IgD-negative memory B cell (primary cell): Measurements from ENCODE around the gene BSG. TPM values are rescaled to one million over a fixed set of nuclear protein-coding genes. Genes with fewer than 3 reads are reported as not detected.

Experiments
- H3K27ac Mint-ChIP-seq, 3 donors: one replicate each; pipeline ENCODE4 v1.8.0; 2020 to 2022; ENCODE audit warnings: mild to moderate bottlenecking in 3 of 3, mixed read lengths in 3 of 3, moderate library complexity in 1 of 3
- H3K27me3 Mint-ChIP-seq: one replicate; pipeline ENCODE4 v1.8.0; 2021; ENCODE audit warnings: mixed read lengths
- H3K36me3 Mint-ChIP-seq: one replicate; pipeline ENCODE4 v1.8.0; 2020; ENCODE audit warnings: mild to moderate bottlenecking, mixed read lengths
- H3K4me1 Mint-ChIP-seq, 3 donors: one replicate each; pipeline ENCODE4 v1.8.0; 2020 to 2022; ENCODE audit warnings: mixed read lengths in 3 of 3, mild to moderate bottlenecking in 1 of 3
- H3K4me3 Mint-ChIP-seq, 4 donors: one replicate each; pipeline ENCODE4 v1.8.0; 2020 to 2022; ENCODE audit warnings: mild to moderate bottlenecking in 4 of 4, mixed read lengths in 4 of 4, moderate library complexity in 3 of 4
- H3K9me3 Mint-ChIP-seq, 3 donors: one replicate each; pipeline ENCODE4 v1.8.0; 2020 to 2021; ENCODE audit warnings: mixed read lengths in 3 of 3, mild to moderate bottlenecking in 1 of 3
- polyA plus RNA-seq: library from polyadenylated mRNA; unstranded; fragments of 300-500 nt; fragmentation: Illumina TruSeq; gene quantifications from one replicate; pipeline ENCODE4 v1.2.3, GENCODE V29; 2021

BSG gene
- polyA plus RNA-seq, 1 donor from 2014 or later, result 287 TPM

- Mint-ChIP-seq H3K4me1 (no peaks in the 10 kb centered on the region), H3K36me3 (no peaks in the 10 kb centered on the region), H3K27me3 (peaks cover 3% of the 10 kb centered on the region), H3K9me3 (no peaks in the 10 kb centered on the region), H3K4me3 (no peak overlapping the region), H3K27ac (no peak overlapping the region)
Observed at GRCh38 chr19:548886-549830, 23.2 kb upstream of the BSG start.

DNA sequence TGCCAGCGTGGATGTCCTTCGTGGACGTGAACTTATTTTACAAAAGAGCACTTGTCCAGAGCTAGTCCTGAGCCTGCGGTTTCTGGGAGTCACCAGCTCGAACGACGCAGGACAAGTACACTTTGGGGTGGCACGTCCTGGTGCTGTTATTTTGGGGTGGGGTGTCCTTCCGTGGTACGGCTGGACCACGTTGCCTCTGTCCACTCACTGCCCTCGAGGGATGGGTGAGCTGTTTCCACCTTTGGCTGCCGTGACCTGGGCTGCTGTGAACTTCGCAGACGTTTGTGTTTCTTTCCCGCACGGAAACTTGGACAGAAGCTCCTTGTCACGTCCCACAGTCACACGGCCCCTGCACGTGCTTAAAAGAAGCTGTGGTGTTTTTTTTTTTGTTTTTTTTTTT lies 17.6 kb upstream of the BSG start:
- Mint-ChIP-seq H3K4me3 (peak overlapping the region in 1 of 4 donors; percentile 72), H3K36me3 (no peaks in the 10 kb centered on the region), H3K27me3 (peaks cover 7% of the 10 kb centered on the region), H3K4me1 (no peaks in the 10 kb centered on the region), H3K9me3 (no peaks in the 10 kb centered on the region), H3K27ac (no peak overlapping the region)

DNA sequence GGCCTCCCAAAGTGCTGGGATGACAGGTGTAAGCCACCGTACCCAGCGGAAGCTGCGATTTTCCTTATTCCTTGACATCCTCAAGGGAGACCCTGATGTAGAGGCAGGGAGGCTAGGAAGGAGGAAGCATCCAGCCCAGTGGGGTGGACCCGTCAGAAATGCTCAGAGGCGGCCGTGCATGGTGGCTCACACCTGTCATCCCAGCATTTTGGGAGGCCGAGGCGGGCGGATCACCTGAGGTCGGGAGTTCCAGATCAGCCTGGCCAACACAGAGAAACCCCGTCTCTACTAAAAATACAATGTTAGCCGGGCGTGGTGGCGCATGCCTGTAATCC lies 17.0 kb upstream of the BSG start:
- no peaks in the 10 kb centered on the region for H3K9me3 Mint-ChIP-seq
- H3K4me1 Mint-ChIP-seq, result no peaks in the 10 kb centered on the region
- H3K4me3 Mint-ChIP-seq, result peak overlapping the region in 1 of 4 donors; percentile 3

GRCh38 chr19:556611-557382 lies 15.6 kb upstream of the BSG start:
- H3K9me3 Mint-ChIP-seq, result no peaks in the 10 kb centered on the region

More for the DNA sequence above, 17.0 kb upstream of the BSG start:
- H3K36me3 Mint-ChIP-seq, result no peaks in the 10 kb centered on the region
- no peak overlapping the region for H3K27ac Mint-ChIP-seq
- H3K27me3 Mint-ChIP-seq, result peaks cover 7% of the 10 kb centered on the region

GRCh38 chr19:558770-559439 lies 13.5 kb upstream of the BSG start:
- H3K27me3 Mint-ChIP-seq, result peaks cover 3% of the 10 kb centered on the region
- H3K36me3 Mint-ChIP-seq, result no peaks in the 10 kb centered on the region
- H3K4me1 Mint-ChIP-seq, result no peaks in the 10 kb centered on the region
- H3K4me3 Mint-ChIP-seq, result peak overlapping the region in 1 of 4 donors; percentile 8
- no peaks in the 10 kb centered on the region for H3K9me3 Mint-ChIP-seq
- no peak overlapping the region for H3K27ac Mint-ChIP-seq

More at GRCh38 chr19:556611-557382, 15.6 kb upstream of the BSG start:
- Mint-ChIP-seq H3K27me3 (peaks cover 7% of the 10 kb centered on the region), H3K27ac (no peak overlapping the region), H3K4me3 (no peak overlapping the region), H3K4me1 (no peaks in the 10 kb centered on the region), H3K36me3 (no peaks in the 10 kb centered on the region)

- Mint-ChIP-seq H3K27me3 (peaks cover 3% of the 10 kb centered on the region), H3K27ac (no peak overlapping the region), H3K9me3 (no peaks in the 10 kb centered on the region), H3K4me1 (no peaks in the 10 kb centered on the region), H3K4me3 (no peak overlapping the region), H3K36me3 (no peaks in the 10 kb centered on the region)
Observed at GRCh38 chr19:560121-560520, 12.3 kb upstream of the BSG start.

DNA sequence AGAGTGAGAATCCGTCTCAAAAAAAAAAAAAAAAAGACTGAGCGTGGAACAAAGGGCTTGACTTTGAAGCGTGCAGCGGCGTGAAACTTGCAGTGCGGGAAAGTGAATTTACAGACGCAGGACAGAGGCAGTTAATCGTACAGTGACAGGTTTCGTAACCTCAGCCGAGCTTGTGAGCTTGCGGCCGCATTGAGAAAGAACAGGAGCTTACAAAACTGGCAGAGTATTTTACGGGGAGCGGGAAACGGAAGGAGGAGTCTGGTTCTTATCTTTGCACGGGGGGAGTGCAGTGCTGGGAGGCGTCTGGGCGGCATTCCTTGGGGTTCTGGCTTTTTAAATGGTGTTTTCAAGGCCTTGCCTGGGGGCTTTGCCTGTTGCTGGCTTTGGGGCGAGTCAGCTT lies 6.0 kb upstream of the BSG start:
- no peaks in the 10 kb centered on the region for H3K9me3 Mint-ChIP-seq
- peak overlapping the region in 1 of 4 donors; percentile 59 for H3K4me3 Mint-ChIP-seq
- no peaks in the 10 kb centered on the region for H3K36me3 Mint-ChIP-seq
- no peaks in the 10 kb centered on the region for H3K27me3 Mint-ChIP-seq
- peak overlapping the region in 2 of 3 donors; percentile 46 to 88 for H3K27ac Mint-ChIP-seq
- H3K4me1 Mint-ChIP-seq, result peaks cover 4 to 7% (median 7%) of the 10 kb centered on the region in 3 donors

GRCh38 chr19:566844-567243 lies 5.6 kb upstream of the BSG start:
- Mint-ChIP-seq H3K27me3 (no peaks in the 10 kb centered on the region), H3K27ac (peak overlapping the region in 2 of 3 donors; percentile 46 to 88), H3K4me3 (peak overlapping the region in 1 of 4 donors; percentile 59)

GRCh38 chr19:567296-567900 lies 5.0 kb upstream of the BSG start:
- no peaks in the 10 kb centered on the region for H3K27me3 Mint-ChIP-seq
- peak overlapping the region in 1 of 4 donors; percentile 59 for H3K4me3 Mint-ChIP-seq
- H3K9me3 Mint-ChIP-seq, result no peaks in the 10 kb centered on the region
- H3K36me3 Mint-ChIP-seq, result no peaks in the 10 kb centered on the region
- peak overlapping the region in 1 of 3 donors; percentile 88 for H3K27ac Mint-ChIP-seq
- peaks cover 4 to 7% (median 7%) of the 10 kb centered on the region in 3 donors for H3K4me1 Mint-ChIP-seq

More at GRCh38 chr19:566844-567243, 5.6 kb upstream of the BSG start:
- Mint-ChIP-seq H3K36me3 (no peaks in the 10 kb centered on the region), H3K4me1 (peaks cover 4 to 7% (median 7%) of the 10 kb centered on the region in 3 donors), H3K9me3 (no peaks in the 10 kb centered on the region)

- H3K27me3 Mint-ChIP-seq, result no peaks in the 10 kb centered on the region
- H3K4me1 Mint-ChIP-seq, result peaks cover 15 to 18% (median 17%) of the 10 kb centered on the region in 3 donors
- peak overlapping the region in 2 of 3 donors; percentile 92 to 97 for H3K27ac Mint-ChIP-seq
- no peaks in the 10 kb centered on the region for H3K36me3 Mint-ChIP-seq
- no peaks in the 10 kb centered on the region for H3K9me3 Mint-ChIP-seq
- H3K4me3 Mint-ChIP-seq, result peak overlapping the region; percentile 17 to 94 (median 74)
Observed at GRCh38 chr19:570251-570686, 2.1 kb upstream of the BSG start.

DNA sequence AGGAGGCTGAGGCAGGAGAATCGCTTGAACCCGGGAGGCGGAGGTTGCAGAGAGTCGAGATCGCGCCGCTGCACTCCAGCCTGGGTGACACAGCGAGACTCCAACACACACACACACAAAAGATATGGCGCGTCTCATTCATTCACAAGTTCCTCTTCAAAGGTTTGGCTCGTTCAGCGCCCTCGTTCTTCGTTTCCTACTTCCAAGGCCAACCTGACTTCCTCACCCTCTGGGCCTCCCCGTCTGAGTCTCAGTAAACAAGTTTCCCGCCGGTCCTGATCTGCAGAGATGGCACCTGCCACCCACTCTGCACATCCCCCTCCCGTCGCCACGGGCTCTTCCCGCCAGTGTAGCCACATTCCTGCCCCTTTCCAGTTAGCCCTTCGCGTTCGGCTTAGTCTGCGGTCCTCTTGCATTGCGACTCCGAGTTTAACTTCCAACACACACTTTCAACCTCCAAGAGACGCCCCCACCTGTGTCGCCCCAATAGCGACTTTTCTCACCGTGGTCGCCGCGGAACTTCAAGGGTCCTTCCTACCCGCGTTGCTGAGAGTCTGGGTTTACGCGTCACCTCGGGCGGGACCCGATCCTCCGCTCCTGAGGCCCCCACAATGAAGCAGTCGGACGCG lies 1.3 kb upstream of the BSG start:
- Mint-ChIP-seq H3K4me1 (peaks cover 15 to 18% (median 17%) of the 10 kb centered on the region in 3 donors), H3K36me3 (no peaks in the 10 kb centered on the region), H3K27ac (peak overlapping the region; percentile 88 to 98 (median 97)), H3K9me3 (no peaks in the 10 kb centered on the region), H3K27me3 (no peaks in the 10 kb centered on the region), H3K4me3 (peak overlapping the region; percentile 81 to 100 (median 94))

DNA sequence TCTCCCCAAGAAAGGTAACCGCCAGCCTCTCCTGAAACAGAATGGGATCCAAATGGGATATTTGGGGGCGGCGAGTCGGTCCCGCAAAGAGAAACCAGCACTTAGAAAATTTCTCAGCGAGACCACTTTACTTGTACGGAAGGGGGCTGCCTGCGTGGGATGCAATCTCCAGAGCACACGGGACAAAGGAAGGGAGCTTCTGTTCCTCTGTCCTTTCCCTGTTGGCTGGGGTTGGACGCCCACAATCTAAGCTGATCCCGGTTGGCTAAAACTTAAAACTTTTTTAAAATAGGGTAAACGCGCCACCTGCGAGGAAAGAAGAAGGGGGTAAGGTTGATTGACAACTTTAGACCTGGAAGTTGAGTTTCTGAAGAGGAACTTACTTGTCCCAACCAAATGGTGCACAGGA lies 826 bp upstream of the BSG start:
- H3K27me3 Mint-ChIP-seq, result no peaks in the 10 kb centered on the region
- H3K4me3 Mint-ChIP-seq, result peak overlapping the region; percentile 81 to 100 (median 94)
- H3K9me3 Mint-ChIP-seq, result no peaks in the 10 kb centered on the region
- peaks cover 16 to 18% (median 17%) of the 10 kb centered on the region in 3 donors for H3K4me1 Mint-ChIP-seq
- peak overlapping the region; percentile 88 to 98 (median 97) for H3K27ac Mint-ChIP-seq
- H3K36me3 Mint-ChIP-seq, result no peaks in the 10 kb centered on the region

DNA sequence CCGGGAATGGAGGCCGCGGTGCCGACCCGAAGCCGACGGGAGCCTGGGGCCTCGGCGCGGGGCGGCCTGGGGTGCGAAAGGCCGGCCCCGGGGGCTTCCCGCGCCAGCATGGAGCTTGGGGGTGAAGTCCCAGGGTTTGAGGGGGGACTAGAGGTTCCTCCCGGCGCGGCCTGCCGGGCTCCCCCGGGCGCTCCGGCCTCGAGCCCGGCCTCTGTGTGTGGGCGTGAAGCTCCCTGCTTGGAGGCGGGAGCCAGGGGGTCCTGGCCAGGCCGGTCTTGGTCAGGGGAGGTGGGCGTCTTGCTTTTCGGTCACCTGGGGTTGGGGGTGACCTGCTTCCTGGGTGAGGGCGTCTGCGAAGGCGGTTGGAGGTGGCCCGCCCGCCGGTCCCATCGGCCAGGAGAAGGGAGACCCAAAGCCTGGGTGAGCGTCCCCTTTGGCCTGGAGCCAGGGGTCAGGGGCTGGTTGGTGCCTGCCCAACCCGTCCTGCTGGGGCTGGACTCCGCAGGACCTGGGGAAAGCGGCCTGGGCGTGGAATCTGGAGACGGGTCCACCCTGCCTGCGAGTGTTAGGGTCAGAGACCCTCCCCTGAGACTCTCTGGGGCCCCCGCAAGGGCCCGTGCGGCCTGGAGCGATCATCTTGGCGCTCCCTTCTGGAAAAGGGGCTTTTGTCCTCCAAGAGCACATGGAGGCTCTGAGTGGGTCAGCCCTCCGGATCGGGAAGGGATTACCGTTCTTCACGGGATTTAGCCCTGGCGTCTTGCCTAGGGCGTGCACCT lies 535 bp downstream of the BSG start:
- no peaks in the 10 kb centered on the region for H3K9me3 Mint-ChIP-seq
- no peaks in the 10 kb centered on the region for H3K36me3 Mint-ChIP-seq
- H3K27ac Mint-ChIP-seq, result peak overlapping the region; percentile 63 to 98 (median 88)
- H3K27me3 Mint-ChIP-seq, result no peaks in the 10 kb centered on the region
- peaks cover 16 to 19% (median 18%) of the 10 kb centered on the region in 3 donors for H3K4me1 Mint-ChIP-seq
- peak overlapping the region; percentile 81 to 100 (median 94) for H3K4me3 Mint-ChIP-seq
